IMR-90 (cell line): Measurements from ENCODE around the gene CCN6. TPM values are rescaled to one million over a fixed set of nuclear protein-coding genes. Genes with fewer than 3 reads are reported as not detected.

Experiments used
- ATAC-seq: fragments of 200-7000 bp; cut with Tn5 transposase; 2 replicates; pipeline ENCODE4 v1.9.1; 2020; ENCODE audit warnings: low read depth, mild to moderate bottlenecking, moderate library complexity
- BruUV-seq: library from RNA; stranded (reverse); fragments of 400-500 nt; replicated peaks from 2 replicates; lab custom pipeline; 2021; lab: Mats Ljungman, UMichigan
- CTCF ChIA-PET: fragments of 300-600 bp; formaldehyde crosslinking; extraction: SDS; loops from one replicate; lab custom pipeline; 2021; ENCODE audit warnings: antibody characterized with exemption; lab: Yijun Ruan, JAX
- POLR2A ChIA-PET: fragments of 300-600 bp; sonication (Branson Sonifier 250); formaldehyde crosslinking; loops from one replicate; lab custom pipeline; 2022; ENCODE audit warnings: antibody characterized with exemption; ENCODE audit not compliant: unreplicated experiment; lab: Charles Lee
- DNase-seq: peaks from one replicate; pipeline ENCODE4 v3.0.0; 2013
- H2AFZ ChIP-seq: replicated peaks from 2 replicates; pipeline ENCODE3; 2013; ENCODE audit warnings: low read length, mild to moderate bottlenecking; ENCODE audit not compliant: poor library complexity
- H2AK5ac ChIP-seq: 2 replicates; pipeline ENCODE4 v1.6.1; 2013; ENCODE audit warnings: low read depth, low read length, inconsistent platforms
- H2AK9ac ChIP-seq: replicated peaks from 2 replicates; pipeline ENCODE3; 2013; ENCODE audit warnings: mild to moderate bottlenecking, low read depth, low read length, moderate library complexity; ENCODE audit not compliant: poor library complexity
- H2BK120ac ChIP-seq: 2 replicates; pipeline ENCODE4 v1.6.1; 2013; ENCODE audit warnings: low read depth, low read length, inconsistent platforms
- H2BK15ac ChIP-seq: 3 replicates; pipeline ENCODE4 v1.6.1; 2013; ENCODE audit warnings: low read depth, low read length, inconsistent platforms
- H2BK20ac ChIP-seq: 2 replicates; pipeline ENCODE4 v1.6.1; 2013; ENCODE audit warnings: low read depth, mild to moderate bottlenecking, inconsistent platforms, low read length, moderate library complexity
- H2BK5ac ChIP-seq: 2 replicates; pipeline ENCODE4 v1.6.1; 2013; ENCODE audit warnings: mild to moderate bottlenecking, low read depth, low read length, inconsistent platforms; ENCODE audit not compliant: poor library complexity, severe bottlenecking
- H3K14ac ChIP-seq: replicated peaks from 2 replicates; pipeline ENCODE4 v1.6.1; 2013; ENCODE audit warnings: low read depth, low read length, inconsistent platforms
- H3K18ac ChIP-seq: 2 replicates; pipeline ENCODE4 v1.6.1; 2013; ENCODE audit warnings: low read depth, low read length, control low read depth
- H3K23ac ChIP-seq: 2 replicates; pipeline ENCODE4 v1.6.1; 2013; ENCODE audit warnings: low read depth, low read length, inconsistent platforms
- H3K27ac ChIP-seq: 2 replicates; pipeline ENCODE4 v1.5.1; 2013; ENCODE audit warnings: mild to moderate bottlenecking, control low read depth, low read length; ENCODE audit not compliant: insufficient read depth
- H3K27me3 ChIP-seq: 2 replicates; pipeline ENCODE4 v1.6.1; 2013; ENCODE audit warnings: low read length; ENCODE audit not compliant: control insufficient read depth, insufficient read depth
- H3K36me3 ChIP-seq: 2 replicates; pipeline ENCODE4 v1.6.1; 2013; ENCODE audit warnings: low read length, mixed read lengths; ENCODE audit not compliant: control insufficient read depth, insufficient read depth
- H3K4ac ChIP-seq: 2 replicates; pipeline ENCODE4 v1.6.1; 2013; ENCODE audit warnings: low read depth, low read length, inconsistent platforms
- H3K4me1 ChIP-seq: 2 replicates; pipeline ENCODE4 v1.6.1; 2013; ENCODE audit warnings: low read length, mixed read lengths; ENCODE audit not compliant: control insufficient read depth, insufficient read depth
- H3K4me2 ChIP-seq: 2 replicates; pipeline ENCODE4 v1.6.1; 2013; ENCODE audit warnings: low read depth, mild to moderate bottlenecking, control low read depth, low read length, moderate library complexity
- H3K4me3 ChIP-seq: 2 replicates; pipeline ENCODE4 v1.5.1; 2013; ENCODE audit warnings: low read depth, mild to moderate bottlenecking, control low read depth, low read length, moderate library complexity; ENCODE audit not compliant: insufficient read depth
- H3K56ac ChIP-seq: 2 replicates; pipeline ENCODE4 v1.6.1; 2013; ENCODE audit warnings: low read length, inconsistent platforms; ENCODE audit not compliant: insufficient read depth; ENCODE audit errors: extremely low read depth
- H3K79me1 ChIP-seq, 2 experiments: 2 replicates each; pipeline ENCODE4 v1.6.1; 2013; ENCODE audit warnings: low read length in 2 of 2, inconsistent platforms in 1 of 2, low read depth in 1 of 2
- H3K9ac ChIP-seq: 2 replicates; pipeline ENCODE4 v1.6.1; 2013; ENCODE audit warnings: low read depth, low read length, control low read depth
- H3K9me1 ChIP-seq: 2 replicates; pipeline ENCODE4 v1.6.1; 2013; ENCODE audit warnings: low read length, inconsistent platforms; ENCODE audit not compliant: insufficient read depth
- H3K9me3 ChIP-seq: 2 replicates; pipeline ENCODE4 v1.6.1; 2013; ENCODE audit warnings: low read length; ENCODE audit not compliant: control insufficient read depth, insufficient read depth
- H4K20me1 ChIP-seq: 2 replicates; pipeline ENCODE4 v1.6.1; 2013; ENCODE audit warnings: low read length, inconsistent platforms; ENCODE audit not compliant: insufficient read depth
- H4K5ac ChIP-seq: 2 replicates; pipeline ENCODE4 v1.6.1; 2013; ENCODE audit warnings: mild to moderate bottlenecking, low read depth, low read length, control low read depth
- H4K8ac ChIP-seq, 2 experiments: 2 replicates each; pipeline ENCODE4 v1.6.1; 2013; ENCODE audit warnings: low read depth in 2 of 2, low read length in 2 of 2, control low read depth in 1 of 2, inconsistent platforms in 1 of 2
- H4K91ac ChIP-seq: 2 replicates; pipeline ENCODE4 v1.6.1; 2013; ENCODE audit warnings: low read depth, low read length, inconsistent platforms; ENCODE audit not compliant: insufficient read depth
- BHLHE40 ChIP-seq: fragments of 150-350 bp; IDR thresholded peaks from 2 replicates; pipeline ENCODE4 v1.6.1; 2016; ENCODE audit warnings: mild to moderate bottlenecking, low read depth, low read length
- CEBPB ChIP-seq: IDR thresholded peaks from 2 replicates; pipeline ENCODE4 v1.6.1; 2012; ENCODE audit warnings: low read depth, low read length, improper control_type of control experiment
- CHD1 ChIP-seq: IDR thresholded peaks from 2 replicates; pipeline ENCODE4 v1.6.1; 2012; ENCODE audit warnings: low read depth, low read length, improper control_type of control experiment
- ELK1 ChIP-seq: fragments of 150-350 bp; IDR thresholded peaks from 2 replicates; pipeline ENCODE4 v1.6.1; 2016; ENCODE audit warnings: low read depth, mild to moderate bottlenecking, low read length, moderate library complexity, borderline replicate concordance
- MXI1 ChIP-seq: IDR thresholded peaks from 2 replicates; pipeline ENCODE4 v1.6.1; 2012; ENCODE audit warnings: low read depth, mild to moderate bottlenecking, low read length, moderate library complexity, borderline replicate concordance
- POLR2A ChIP-seq: IDR thresholded peaks from 2 replicates; pipeline ENCODE4 v1.6.1; 2012; ENCODE audit warnings: mild to moderate bottlenecking, low read depth, low read length
- RAD21 ChIP-seq: IDR thresholded peaks from 2 replicates; pipeline ENCODE4 v1.6.1; 2012; ENCODE audit warnings: low read length, improper control_type of control experiment
- USF2 ChIP-seq: fragments of 150-350 bp; IDR thresholded peaks from 2 replicates; pipeline ENCODE4 v1.6.1; 2017; ENCODE audit warnings: mild to moderate bottlenecking, antibody characterized with exemption, low read length, low read depth
- WGBS, 2 experiments: methylation state at CpG; one replicate each; pipeline versions ENCODE4 v1.1.5 to v1.1.7; 2013; ENCODE audit warnings: missing lambda C conversion rate in 2 of 2; ENCODE audit not compliant: insufficient read length in 1 of 2; ENCODE audit errors: extremely low coverage in 2 of 2; 5-methylcytosine and 5-hydroxymethylcytosine counted together
- dilution Hi-C: fragments of 300-500 bp; cut with HindIII; formaldehyde crosslinking; loops from one replicate; pipeline ENCODE4 v1.14.3; 2018; ENCODE audit warnings: low sequenced_read_pairs; ENCODE audit not compliant: unreplicated experiment
- in situ Hi-C: fragments of 300-500 bp; cut with MboI; formaldehyde crosslinking; loops from 3 replicates; pipeline ENCODE4 v1.14.3; 2019; ENCODE audit warnings: low sequenced_read_pairs, inconsistent platforms, mixed read lengths
- intact Hi-C: fragments of 100-400 bp; cut with micrococcal nuclease; formaldehyde crosslinking; loops from 2 replicates; pipeline ENCODE4 v1.10.0; 2022
- polyA plus RNA-seq, 3 experiments: library from polyadenylated mRNA; depleted of rRNA; stranded (reverse); fragments of >200 nt; gene quantifications; 2 replicates each; pipeline ENCODE4 v1.2.3, GENCODE V29; 2012; ENCODE audit warnings: low replicate concordance in 1 of 3
- total RNA-seq: library from RNA; depleted of rRNA; stranded (reverse); fragments of >200 nt; gene quantifications from 2 replicates; pipeline ENCODE4 v1.2.3, GENCODE V29; 2012

The CCN6 gene
- total and polyA plus RNA-seq, 2 of the 4 experiments (the other 2 are of a cell fraction): not detected

GRCh38 chr6:112054555-112055190 lies 769 bp downstream of the CCN6 start:
- H4K91ac ChIP-seq: no peak overlapping the region
- H2BK120ac ChIP-seq: no peak overlapping the region
- no peak overlapping the region for H3K4me2 ChIP-seq
- no peaks in the 10 kb centered on the region; the same call in 1 of the 2 replicates for H3K4me1 ChIP-seq
- H2AFZ ChIP-seq: no peak overlapping the region
- no peak overlapping the region for H2BK20ac ChIP-seq
- H3K9ac ChIP-seq: no peak overlapping the region
- no peak overlapping the region for H3K4me3 ChIP-seq
- DNase-seq (peak; percentile 31), ATAC-seq (peak; percentile 57; the same call in 1 of the 2 replicates)
- no peak overlapping the region for H2BK5ac ChIP-seq
- H3K79me1 ChIP-seq: no peaks in the 10 kb centered on the region
- H3K23ac ChIP-seq: no peak overlapping the region
- H3K9me1 ChIP-seq: no peaks in the 10 kb centered on the region
- dilution Hi-C loops (no loop called here), intact Hi-C loops (no loop called here), in situ Hi-C loops (no loop called here)
- ChIA-PET POLR2A (no interaction called here), CTCF (no interaction called here)
- BruUV-seq: no TSS peak
- no peak for TF ChIP-seq CEBPB
- no peak for TF ChIP-seq MXI1
- TF ChIP-seq POLR2A: no peak
- no peak for TF ChIP-seq BHLHE40
- no peak for TF ChIP-seq RAD21
- no peak for TF ChIP-seq ELK1
- no peak for TF ChIP-seq USF2
- no peak for TF ChIP-seq CHD1
- H2AK9ac ChIP-seq: no peak overlapping the region
- H3K56ac ChIP-seq: no peak overlapping the region
- no peak overlapping the region for H3K4ac ChIP-seq
- WGBS, 2 experiments: 84% methylated on average over 6 of the region's 10 CpGs; no CpG with 5 or more reads in 1 of the 2 experiments
- no peak overlapping the region for H4K5ac ChIP-seq
- no peaks in the 10 kb centered on the region for H4K20me1 ChIP-seq
- no peak overlapping the region for H2BK15ac ChIP-seq
- H3K36me3 ChIP-seq: no peaks in the 10 kb centered on the region
- no peaks in the 10 kb centered on the region; the same call in 1 of the 2 replicates for H3K9me3 ChIP-seq
- H4K8ac ChIP-seq: no peak overlapping the region
- peaks cover 14% of the 10 kb centered on the region for H3K27me3 ChIP-seq
- no peak overlapping the region for H2AK5ac ChIP-seq
- H3K14ac ChIP-seq: no peak overlapping the region
- no peak overlapping the region for H3K27ac ChIP-seq
- no peak overlapping the region for H3K18ac ChIP-seq
